GM23338 (cell line): ENCODE measurements around the gene NEURL3. TPM values are rescaled to one million over a fixed set of nuclear protein-coding genes. Genes with fewer than 3 reads are reported as not detected.

Experiments
- ATAC-seq: fragments of 200-7000 bp; cut with Tn5 transposase; 3 replicates; pipeline ENCODE4 v1.9.1; 2020
- DNase-seq: peaks from one replicate; pipeline ENCODE4 v3.0.0-alpha.2; 2015; ENCODE audit warnings: low spot score
- H2AFZ ChIP-seq: fragments of 200-600 bp; sonication (generic); 2 replicates; pipeline ENCODE4 v1.8.0; 2016; ENCODE audit warnings: antibody characterized with exemption, mild to moderate bottlenecking, moderate library complexity
- H3F3A ChIP-seq: fragments of 200-600 bp; sonication (generic); replicated peaks from 2 replicates; pipeline ENCODE4 v1.8.0; 2017; ENCODE audit warnings: antibody characterized with exemption, mixed run types, low read depth
- H3K27ac ChIP-seq: fragments of 200-600 bp; sonication (generic); 2 replicates; pipeline ENCODE4 v1.6.1; 2016; ENCODE audit warnings: low read depth
- H3K27me3 ChIP-seq: fragments of 200-600 bp; sonication (generic); 2 replicates; pipeline ENCODE4 v1.8.0; 2016; ENCODE audit warnings: mild to moderate bottlenecking, mixed run types, moderate library complexity; ENCODE audit not compliant: insufficient read depth
- H3K36me3 ChIP-seq: fragments of 200-600 bp; sonication (generic); 2 replicates; pipeline ENCODE4 v1.8.0; 2016; ENCODE audit warnings: mild to moderate bottlenecking; ENCODE audit not compliant: insufficient read depth
- H3K4me1 ChIP-seq: fragments of 200-600 bp; sonication (generic); 2 replicates; pipeline ENCODE4 v1.8.0; 2016; ENCODE audit warnings: mild to moderate bottlenecking, moderate library complexity; ENCODE audit not compliant: insufficient read depth
- H3K4me2 ChIP-seq: fragments of 200-600 bp; sonication (generic); 2 replicates; pipeline ENCODE4 v1.7.1; 2017; ENCODE audit warnings: mixed run types
- H3K4me3 ChIP-seq: fragments of 200-600 bp; sonication (generic); 2 replicates; pipeline ENCODE4 v1.6.1; 2016; ENCODE audit warnings: mixed run types
- H3K79me2 ChIP-seq: fragments of 200-600 bp; sonication (generic); replicated peaks from 2 replicates; pipeline ENCODE4 v1.8.0; 2017; ENCODE audit warnings: mild to moderate bottlenecking; ENCODE audit not compliant: insufficient read depth
- H3K9me2 ChIP-seq: fragments of 200-600 bp; sonication (generic); 2 replicates; pipeline ENCODE4 v1.8.0; 2017; ENCODE audit not compliant: insufficient read depth
- H4K20me1 ChIP-seq: fragments of 200-600 bp; sonication (generic); replicated peaks from 2 replicates; pipeline ENCODE4 v1.8.0; 2017; ENCODE audit warnings: mild to moderate bottlenecking; ENCODE audit not compliant: insufficient read depth
- H3K27ac Mint-ChIP-seq: 2 replicates; pipeline ENCODE4 v1.8.0; 2020; ENCODE audit warnings: inconsistent platforms, mild to moderate bottlenecking, moderate library complexity, mixed read lengths
- H3K27me3 Mint-ChIP-seq: 3 replicates; pipeline ENCODE4 v1.8.0; 2022; ENCODE audit warnings: low read depth, mild to moderate bottlenecking, moderate library complexity, mixed read lengths, inconsistent platforms; ENCODE audit not compliant: insufficient read depth, poor library complexity
- H3K36me3 Mint-ChIP-seq: 3 replicates; pipeline ENCODE4 v1.8.0; 2021; ENCODE audit warnings: low read depth, mild to moderate bottlenecking, inconsistent platforms, moderate library complexity, mixed read lengths
- H3K4me1 Mint-ChIP-seq: 3 replicates; pipeline ENCODE4 v1.8.0; 2020; ENCODE audit warnings: mild to moderate bottlenecking, inconsistent platforms, mixed read lengths
- H3K4me3 Mint-ChIP-seq: 3 replicates; pipeline ENCODE4 v1.8.0; 2021; ENCODE audit warnings: moderate library complexity, mild to moderate bottlenecking, inconsistent platforms, mixed read lengths
- H3K9me3 Mint-ChIP-seq: 3 replicates; pipeline ENCODE4 v1.8.0; 2020; ENCODE audit warnings: moderate library complexity, mild to moderate bottlenecking, inconsistent platforms, mixed read lengths
- EZH2phosphoT487 ChIP-seq: fragments of 200-600 bp; sonication (generic); IDR thresholded peaks from one replicate; pipeline ENCODE4 v1.8.1; 2018; ENCODE audit warnings: antibody characterized with exemption; ENCODE audit not compliant: unreplicated experiment
- JUNB ChIP-seq: IDR thresholded peaks from one replicate; pipeline ENCODE4 v1.6.1; 2016; ENCODE audit warnings: antibody characterized with exemption; ENCODE audit not compliant: unreplicated experiment
- NANOG ChIP-seq: IDR thresholded peaks from 2 replicates; pipeline ENCODE4 v1.6.1; 2016; ENCODE audit warnings: antibody characterized with exemption, borderline replicate concordance
- STAT1 ChIP-seq: IDR thresholded peaks from one replicate; pipeline ENCODE4 v1.6.1; 2016; ENCODE audit warnings: antibody characterized with exemption; ENCODE audit not compliant: unreplicated experiment
- ZNF114 ChIP-seq: fragments of 250-450 bp; sonication (Bioruptor Pico); IDR thresholded peaks from 2 replicates; pipeline ENCODE4 v1.5.0; 2020; ENCODE audit warnings: mild to moderate bottlenecking, moderate library complexity
- polyA plus RNA-seq: library from polyadenylated mRNA; unstranded; fragments of >200 nt; fragmentation: Nextera tagmentation; extraction: Ambion mirVana; gene quantifications from 2 replicates; pipeline ENCODE4 v1.2.1, GENCODE V29; 2016
- total RNA-seq: library from RNA; depleted of rRNA; stranded (reverse); fragments of >200 nt; shearing (Covaris generic); gene quantifications from 2 replicates; pipeline ENCODE4 v1.2.3, GENCODE V29; 2014
- TF ChIP-seq, protein P1 (sequence below), 2 experiments: fragments of 200-600 bp in 1 of 2; sonication (generic) in 1 of 2; conservative IDR thresholded peaks; 2 replicates each; pipeline versions ENCODE4 v1.5.1 to v1.6.1; 2016 to 2017; ENCODE audit warnings: antibody characterized with exemption in 2 of 2, low read depth in 2 of 2, mild to moderate bottlenecking in 2 of 2, moderate library complexity in 1 of 2
- TF ChIP-seq, protein P2 (sequence below): IDR thresholded peaks from one replicate; pipeline ENCODE4 v1.6.1; 2018; ENCODE audit warnings: antibody characterized with exemption; ENCODE audit not compliant: unreplicated experiment
- TF ChIP-seq, protein P3 (sequence below): IDR thresholded peaks from 2 replicates; pipeline ENCODE4 v1.6.1; 2016; ENCODE audit warnings: antibody characterized with exemption
- TF ChIP-seq, protein P4 (sequence below): fragments of 250-450 bp; sonication (Bioruptor Pico); IDR thresholded peaks from 2 replicates; pipeline ENCODE4 v1.5.0; 2020; ENCODE audit warnings: mild to moderate bottlenecking, moderate library complexity

Gene NEURL3
- total and polyA plus RNA-seq, 2 experiments from 2014 or later: 0.21 TPM; not detected in 1

DNA sequence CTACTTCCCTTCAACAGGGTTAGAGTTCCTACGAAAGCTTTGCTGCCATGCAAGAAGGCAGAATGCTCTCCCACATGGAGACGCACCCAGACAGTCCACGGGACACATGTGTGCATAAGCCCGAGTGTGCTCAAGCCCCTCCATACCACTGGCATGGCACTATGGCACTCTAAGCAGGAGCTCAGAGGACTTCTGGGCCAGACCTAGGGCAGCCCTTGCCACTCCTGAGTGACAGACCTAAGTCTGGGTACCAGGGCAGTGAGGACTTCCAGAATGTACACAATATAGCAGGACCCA is 20.0 kb upstream of the NEURL3 start:
- H3K36me3 Mint-ChIP-seq: no peaks in the 10 kb centered on the region

DNA sequence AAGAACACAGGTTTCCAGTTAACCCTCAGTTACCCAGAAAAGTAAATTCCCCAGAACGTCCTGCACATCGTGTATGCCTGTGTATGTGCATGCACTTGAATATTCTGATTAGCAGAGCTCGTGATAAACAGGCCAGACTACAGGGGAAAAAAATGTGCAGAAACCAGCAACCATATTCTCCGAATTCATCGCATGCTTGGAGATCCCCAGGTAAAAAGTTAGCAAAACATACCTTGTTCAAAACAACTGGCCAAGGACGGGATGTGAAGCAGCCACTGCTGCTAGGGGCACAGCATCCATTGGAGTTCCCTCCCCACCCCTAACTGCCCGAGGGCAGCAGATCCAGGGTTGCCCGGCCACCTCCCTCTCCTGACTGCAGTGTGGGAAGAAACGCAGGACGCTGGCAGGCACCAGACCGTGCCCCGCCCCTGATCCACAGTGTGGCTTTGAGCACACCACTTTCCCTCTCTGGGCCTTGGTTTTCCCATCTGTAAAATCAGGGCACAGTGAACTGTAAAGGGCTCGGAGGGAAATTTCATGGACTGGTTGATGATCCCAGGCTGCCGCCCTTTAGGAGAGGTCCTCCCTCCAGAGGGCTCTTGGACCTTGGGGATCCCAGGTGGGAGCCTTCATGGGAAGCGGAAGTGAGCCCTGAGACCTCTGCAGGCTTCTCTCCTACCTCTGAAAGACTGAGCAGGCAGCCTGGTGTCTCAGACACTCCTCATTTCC is 19.5 kb upstream of the NEURL3 start:
- Mint-ChIP-seq H3K4me1 (peaks cover 16% of the 10 kb centered on the region), H3K36me3 (no peaks in the 10 kb centered on the region), H3K9me3 (no peaks in the 10 kb centered on the region), H3K27ac (no peak overlapping the region), H3K27me3 (peaks cover 26% of the 10 kb centered on the region), H3K4me3 (no peak overlapping the region)
- H3K9me2 ChIP-seq: no peaks in the 10 kb centered on the region
- no peak for ATAC-seq
- H3K4me2 ChIP-seq: no peak overlapping the region
- H4K20me1 ChIP-seq: no peaks in the 10 kb centered on the region
- H3K4me1 ChIP-seq: peaks cover 12% of the 10 kb centered on the region
- H2AFZ ChIP-seq: no peak overlapping the region
- no peak overlapping the region for H3K4me3 ChIP-seq
- H3K27me3 ChIP-seq: peaks cover 22% of the 10 kb centered on the region
- no peak overlapping the region for H3K27ac ChIP-seq
- H3K79me2 ChIP-seq: no peaks in the 10 kb centered on the region
- no peaks in the 10 kb centered on the region for H3K36me3 ChIP-seq
- H3F3A ChIP-seq: no peaks in the 10 kb centered on the region
- DNase-seq: no peak
- TF ChIP-seq, protein P1, sequence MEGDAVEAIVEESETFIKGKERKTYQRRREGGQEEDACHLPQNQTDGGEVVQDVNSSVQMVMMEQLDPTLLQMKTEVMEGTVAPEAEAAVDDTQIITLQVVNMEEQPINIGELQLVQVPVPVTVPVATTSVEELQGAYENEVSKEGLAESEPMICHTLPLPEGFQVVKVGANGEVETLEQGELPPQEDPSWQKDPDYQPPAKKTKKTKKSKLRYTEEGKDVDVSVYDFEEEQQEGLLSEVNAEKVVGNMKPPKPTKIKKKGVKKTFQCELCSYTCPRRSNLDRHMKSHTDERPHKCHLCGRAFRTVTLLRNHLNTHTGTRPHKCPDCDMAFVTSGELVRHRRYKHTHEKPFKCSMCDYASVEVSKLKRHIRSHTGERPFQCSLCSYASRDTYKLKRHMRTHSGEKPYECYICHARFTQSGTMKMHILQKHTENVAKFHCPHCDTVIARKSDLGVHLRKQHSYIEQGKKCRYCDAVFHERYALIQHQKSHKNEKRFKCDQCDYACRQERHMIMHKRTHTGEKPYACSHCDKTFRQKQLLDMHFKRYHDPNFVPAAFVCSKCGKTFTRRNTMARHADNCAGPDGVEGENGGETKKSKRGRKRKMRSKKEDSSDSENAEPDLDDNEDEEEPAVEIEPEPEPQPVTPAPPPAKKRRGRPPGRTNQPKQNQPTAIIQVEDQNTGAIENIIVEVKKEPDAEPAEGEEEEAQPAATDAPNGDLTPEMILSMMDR (conservative IDR thresholded peaks at IDR 0.05; ENCODE audit: low read depth in 2 of 2): no peak
- TF ChIP-seq, protein P2, sequence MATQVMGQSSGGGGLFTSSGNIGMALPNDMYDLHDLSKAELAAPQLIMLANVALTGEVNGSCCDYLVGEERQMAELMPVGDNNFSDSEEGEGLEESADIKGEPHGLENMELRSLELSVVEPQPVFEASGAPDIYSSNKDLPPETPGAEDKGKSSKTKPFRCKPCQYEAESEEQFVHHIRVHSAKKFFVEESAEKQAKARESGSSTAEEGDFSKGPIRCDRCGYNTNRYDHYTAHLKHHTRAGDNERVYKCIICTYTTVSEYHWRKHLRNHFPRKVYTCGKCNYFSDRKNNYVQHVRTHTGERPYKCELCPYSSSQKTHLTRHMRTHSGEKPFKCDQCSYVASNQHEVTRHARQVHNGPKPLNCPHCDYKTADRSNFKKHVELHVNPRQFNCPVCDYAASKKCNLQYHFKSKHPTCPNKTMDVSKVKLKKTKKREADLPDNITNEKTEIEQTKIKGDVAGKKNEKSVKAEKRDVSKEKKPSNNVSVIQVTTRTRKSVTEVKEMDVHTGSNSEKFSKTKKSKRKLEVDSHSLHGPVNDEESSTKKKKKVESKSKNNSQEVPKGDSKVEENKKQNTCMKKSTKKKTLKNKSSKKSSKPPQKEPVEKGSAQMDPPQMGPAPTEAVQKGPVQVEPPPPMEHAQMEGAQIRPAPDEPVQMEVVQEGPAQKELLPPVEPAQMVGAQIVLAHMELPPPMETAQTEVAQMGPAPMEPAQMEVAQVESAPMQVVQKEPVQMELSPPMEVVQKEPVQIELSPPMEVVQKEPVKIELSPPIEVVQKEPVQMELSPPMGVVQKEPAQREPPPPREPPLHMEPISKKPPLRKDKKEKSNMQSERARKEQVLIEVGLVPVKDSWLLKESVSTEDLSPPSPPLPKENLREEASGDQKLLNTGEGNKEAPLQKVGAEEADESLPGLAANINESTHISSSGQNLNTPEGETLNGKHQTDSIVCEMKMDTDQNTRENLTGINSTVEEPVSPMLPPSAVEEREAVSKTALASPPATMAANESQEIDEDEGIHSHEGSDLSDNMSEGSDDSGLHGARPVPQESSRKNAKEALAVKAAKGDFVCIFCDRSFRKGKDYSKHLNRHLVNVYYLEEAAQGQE: no peak
- TF ChIP-seq NANOG: no peak
- no peak for TF ChIP-seq ZNF114 (CRISPR knock-in tag)
- TF ChIP-seq STAT1: no peak
- no peak for TF ChIP-seq JUNB
- no peak for TF ChIP-seq EZH2phosphoT487
- TF ChIP-seq, protein P3, sequence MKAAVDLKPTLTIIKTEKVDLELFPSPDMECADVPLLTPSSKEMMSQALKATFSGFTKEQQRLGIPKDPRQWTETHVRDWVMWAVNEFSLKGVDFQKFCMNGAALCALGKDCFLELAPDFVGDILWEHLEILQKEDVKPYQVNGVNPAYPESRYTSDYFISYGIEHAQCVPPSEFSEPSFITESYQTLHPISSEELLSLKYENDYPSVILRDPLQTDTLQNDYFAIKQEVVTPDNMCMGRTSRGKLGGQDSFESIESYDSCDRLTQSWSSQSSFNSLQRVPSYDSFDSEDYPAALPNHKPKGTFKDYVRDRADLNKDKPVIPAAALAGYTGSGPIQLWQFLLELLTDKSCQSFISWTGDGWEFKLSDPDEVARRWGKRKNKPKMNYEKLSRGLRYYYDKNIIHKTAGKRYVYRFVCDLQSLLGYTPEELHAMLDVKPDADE: no peak
- TF ChIP-seq, protein P4, sequence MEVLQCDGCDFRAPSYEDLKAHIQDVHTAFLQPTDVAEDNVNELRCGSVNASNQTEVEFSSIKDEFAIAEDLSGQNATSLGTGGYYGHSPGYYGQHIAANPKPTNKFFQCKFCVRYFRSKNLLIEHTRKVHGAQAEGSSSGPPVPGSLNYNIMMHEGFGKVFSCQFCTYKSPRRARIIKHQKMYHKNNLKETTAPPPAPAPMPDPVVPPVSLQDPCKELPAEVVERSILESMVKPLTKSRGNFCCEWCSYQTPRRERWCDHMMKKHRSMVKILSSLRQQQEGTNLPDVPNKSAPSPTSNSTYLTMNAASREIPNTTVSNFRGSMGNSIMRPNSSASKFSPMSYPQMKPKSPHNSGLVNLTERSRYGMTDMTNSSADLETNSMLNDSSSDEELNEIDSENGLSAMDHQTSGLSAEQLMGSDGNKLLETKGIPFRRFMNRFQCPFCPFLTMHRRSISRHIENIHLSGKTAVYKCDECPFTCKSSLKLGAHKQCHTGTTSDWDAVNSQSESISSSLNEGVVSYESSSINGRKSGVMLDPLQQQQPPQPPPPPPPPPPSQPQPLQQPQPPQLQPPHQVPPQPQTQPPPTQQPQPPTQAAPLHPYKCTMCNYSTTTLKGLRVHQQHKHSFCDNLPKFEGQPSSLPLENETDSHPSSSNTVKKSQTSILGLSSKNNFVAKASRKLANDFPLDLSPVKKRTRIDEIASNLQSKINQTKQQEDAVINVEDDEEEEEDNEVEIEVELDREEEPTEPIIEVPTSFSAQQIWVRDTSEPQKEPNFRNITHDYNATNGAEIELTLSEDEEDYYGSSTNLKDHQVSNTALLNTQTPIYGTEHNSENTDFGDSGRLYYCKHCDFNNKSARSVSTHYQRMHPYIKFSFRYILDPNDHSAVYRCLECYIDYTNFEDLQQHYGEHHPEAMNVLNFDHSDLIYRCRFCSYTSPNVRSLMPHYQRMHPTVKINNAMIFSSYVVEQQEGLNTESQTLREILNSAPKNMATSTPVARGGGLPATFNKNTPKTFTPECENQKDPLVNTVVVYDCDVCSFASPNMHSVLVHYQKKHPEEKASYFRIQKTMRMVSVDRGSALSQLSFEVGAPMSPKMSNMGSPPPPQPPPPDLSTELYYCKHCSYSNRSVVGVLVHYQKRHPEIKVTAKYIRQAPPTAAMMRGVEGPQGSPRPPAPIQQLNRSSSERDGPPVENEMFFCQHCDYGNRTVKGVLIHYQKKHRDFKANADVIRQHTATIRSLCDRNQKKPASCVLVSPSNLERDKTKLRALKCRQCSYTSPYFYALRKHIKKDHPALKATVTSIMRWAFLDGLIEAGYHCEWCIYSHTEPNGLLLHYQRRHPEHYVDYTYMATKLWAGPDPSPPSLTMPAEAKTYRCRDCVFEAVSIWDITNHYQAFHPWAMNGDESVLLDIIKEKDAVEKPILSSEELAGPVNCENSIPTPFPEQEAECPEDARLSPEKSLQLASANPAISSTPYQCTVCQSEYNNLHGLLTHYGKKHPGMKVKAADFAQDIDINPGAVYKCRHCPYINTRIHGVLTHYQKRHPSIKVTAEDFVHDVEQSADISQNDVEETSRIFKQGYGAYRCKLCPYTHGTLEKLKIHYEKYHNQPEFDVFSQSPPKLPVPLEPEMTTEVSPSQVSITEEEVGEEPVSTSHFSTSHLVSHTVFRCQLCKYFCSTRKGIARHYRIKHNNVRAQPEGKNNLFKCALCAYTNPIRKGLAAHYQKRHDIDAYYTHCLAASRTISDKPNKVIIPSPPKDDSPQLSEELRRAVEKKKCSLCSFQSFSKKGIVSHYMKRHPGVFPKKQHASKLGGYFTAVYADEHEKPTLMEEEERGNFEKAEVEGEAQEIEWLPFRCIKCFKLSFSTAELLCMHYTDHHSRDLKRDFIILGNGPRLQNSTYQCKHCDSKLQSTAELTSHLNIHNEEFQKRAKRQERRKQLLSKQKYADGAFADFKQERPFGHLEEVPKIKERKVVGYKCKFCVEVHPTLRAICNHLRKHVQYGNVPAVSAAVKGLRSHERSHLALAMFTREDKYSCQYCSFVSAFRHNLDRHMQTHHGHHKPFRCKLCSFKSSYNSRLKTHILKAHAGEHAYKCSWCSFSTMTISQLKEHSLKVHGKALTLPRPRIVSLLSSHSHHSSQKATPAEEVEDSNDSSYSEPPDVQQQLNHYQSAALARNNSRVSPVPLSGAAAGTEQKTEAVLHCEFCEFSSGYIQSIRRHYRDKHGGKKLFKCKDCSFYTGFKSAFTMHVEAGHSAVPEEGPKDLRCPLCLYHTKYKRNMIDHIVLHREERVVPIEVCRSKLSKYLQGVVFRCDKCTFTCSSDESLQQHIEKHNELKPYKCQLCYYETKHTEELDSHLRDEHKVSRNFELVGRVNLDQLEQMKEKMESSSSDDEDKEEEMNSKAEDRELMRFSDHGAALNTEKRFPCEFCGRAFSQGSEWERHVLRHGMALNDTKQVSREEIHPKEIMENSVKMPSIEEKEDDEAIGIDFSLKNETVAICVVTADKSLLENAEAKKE (CRISPR knock-in tag): no peak

More for the DNA sequence above, 20.0 kb upstream of the NEURL3 start:
- no peaks in the 10 kb centered on the region for H4K20me1 ChIP-seq
- H3F3A ChIP-seq: no peaks in the 10 kb centered on the region
- ATAC-seq (no peak), DNase-seq (no peak)
- no peak overlapping the region for H2AFZ ChIP-seq
- no peak for TF ChIP-seq STAT1
- Mint-ChIP-seq H3K4me1 (peaks cover 16% of the 10 kb centered on the region), H3K4me3 (no peak overlapping the region), H3K27ac (no peak overlapping the region), H3K9me3 (no peaks in the 10 kb centered on the region), H3K27me3 (peaks cover 26% of the 10 kb centered on the region)
- no peak overlapping the region for H3K4me2 ChIP-seq
- H3K9me2 ChIP-seq: no peaks in the 10 kb centered on the region
- H3K4me1 ChIP-seq: peaks cover 12% of the 10 kb centered on the region
- no peaks in the 10 kb centered on the region for H3K36me3 ChIP-seq
- no peak overlapping the region for H3K27ac ChIP-seq
- peaks cover 22% of the 10 kb centered on the region for H3K27me3 ChIP-seq
- no peak overlapping the region for H3K4me3 ChIP-seq
- H3K79me2 ChIP-seq: no peaks in the 10 kb centered on the region
